Common myeloid progenitor, CD34-positive (primary cell): Measurements from ENCODE around the gene MRPS10.
"Not testable (repeated sequence)": the region's sequence is repeated elsewhere in the genome, so short reads cannot be mapped to it uniquely, and the experiment has no call there.

Source experiments
- CTCF ChIA-PET: fragments of 350-600 bp; sonication (Branson Sonifier 250); formaldehyde crosslinking; loops from one replicate; lab custom pipeline; 2021; ENCODE audit warnings: antibody characterized with exemption; lab: Charles Lee
- POLR2A ChIA-PET: fragments of 350-600 bp; sonication (Branson Sonifier 250); formaldehyde crosslinking; loops from one replicate; lab custom pipeline; 2021; ENCODE audit warnings: antibody characterized with exemption; lab: Charles Lee
- DNase-seq, 3 donors: peaks; one replicate each; pipeline versions ENCODE4 v3.0.0 to v3.0.0-alpha.2; 2013
- H3K27ac ChIP-seq, 2 experiments: 1 replicate in 1 of 2; 2 replicates in 1 of 2; pipeline ENCODE4 v1.7.0; 2013; ENCODE audit warnings: inconsistent platforms in 2 of 2, low read length in 2 of 2, mild to moderate bottlenecking in 2 of 2, low read depth in 1 of 2, moderate library complexity in 1 of 2; ENCODE audit not compliant: severe bottlenecking in 2 of 2, insufficient read depth in 1 of 2, poor library complexity in 1 of 2
- H3K27me3 ChIP-seq, 5 experiments: replicated peaks in 2 of 5; 1 replicate in 3 of 5; 2 replicates in 2 of 5; pipeline versions ENCODE4 v1.6.1 to v1.7.0; 2013; ENCODE audit warnings: low read length in 4 of 5, mild to moderate bottlenecking in 2 of 5, moderate library complexity in 2 of 5, inconsistent platforms in 1 of 5; ENCODE audit not compliant: insufficient read depth in 5 of 5, control insufficient read depth in 4 of 5
- H3K36me3 ChIP-seq, 4 experiments: 1 replicate in 2 of 4; 2 replicates in 2 of 4; pipeline versions ENCODE4 v1.6.1 to v1.7.0; 2013; ENCODE audit warnings: low read length in 3 of 4, control low read depth in 1 of 4, mild to moderate bottlenecking in 1 of 4; ENCODE audit not compliant: control insufficient read depth in 4 of 4, insufficient read depth in 4 of 4
- H3K4me1 ChIP-seq, 4 experiments: 1 replicate in 3 of 4; 2 replicates in 1 of 4; pipeline versions ENCODE4 v1.6.1 to v1.7.1; 2013; ENCODE audit warnings: low read length in 3 of 4, mild to moderate bottlenecking in 3 of 4, control low read depth in 1 of 4, inconsistent platforms in 1 of 4, moderate library complexity in 1 of 4; ENCODE audit not compliant: control insufficient read depth in 4 of 4, insufficient read depth in 4 of 4; ENCODE audit errors: control extremely low read depth in 1 of 4
- H3K4me3 ChIP-seq, 7 experiments: 1 replicate in 4 of 7; 2 replicates in 3 of 7; pipeline versions ENCODE4 v1.5.1 to v1.7.0; 2013; ENCODE audit warnings: mild to moderate bottlenecking in 7 of 7, low read length in 6 of 7, moderate library complexity in 6 of 7, inconsistent platforms in 2 of 7, low read depth in 2 of 7, control low read depth in 1 of 7; ENCODE audit not compliant: insufficient read depth in 4 of 7, control insufficient read depth in 1 of 7; ENCODE audit errors: extremely low read depth in 1 of 7
- H3K9me3 ChIP-seq, 5 experiments: 1 replicate in 4 of 5; 2 replicates in 1 of 5; pipeline versions ENCODE4 v1.6.1 to v1.7.1; 2013; ENCODE audit warnings: low read length in 4 of 5, mild to moderate bottlenecking in 2 of 5, inconsistent platforms in 1 of 5, low read depth in 1 of 5, moderate library complexity in 1 of 5; ENCODE audit not compliant: control insufficient read depth in 4 of 5, insufficient read depth in 2 of 5; ENCODE audit errors: control extremely low read depth in 1 of 5
- WGBS: methylation state at CpG from one replicate; pipeline ENCODE4 v1.1.5; 2013; ENCODE audit not compliant: insufficient coverage; 5-methylcytosine and 5-hydroxymethylcytosine counted together

Gene MRPS10

DNA sequence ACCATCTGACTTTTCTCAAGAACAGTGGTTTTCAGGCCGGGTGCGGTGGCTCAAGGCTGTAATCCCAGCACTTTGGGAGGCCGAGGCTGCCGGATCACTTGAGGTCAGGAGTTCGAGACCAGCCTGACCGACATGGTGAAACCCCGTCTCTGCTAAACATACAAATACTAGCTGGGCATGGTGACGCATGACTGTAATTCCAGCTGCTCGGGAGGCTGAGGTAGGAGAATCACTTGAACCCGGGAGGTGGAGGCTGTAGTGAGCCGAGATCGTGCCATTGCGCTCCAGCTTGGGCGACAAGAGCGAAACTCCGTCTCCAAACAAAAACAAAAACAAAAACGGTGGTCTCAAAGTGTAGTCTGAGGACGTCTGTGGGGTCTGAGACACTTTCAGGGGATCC lies 1.2 kb downstream of the MRPS10 start:
- CTCF ChIA-PET = interaction anchor here (1.4 to 1.7 kb wide), 2 partner anchors 14 to 26 kb away, joined by 3 to 7 read pairs; no protein-coding TSS in a partner anchor
- 98% methylated on average over 17 of the region's 18 CpGs for WGBS
- H3K27me3 ChIP-seq, POLR2A ChIA-PET, H3K9me3 ChIP-seq, DNase-seq: not testable (repeated sequence)
- peaks cover 4 to 16% (median 8%) of the 10 kb centered on the region in 4 experiments for H3K4me1 ChIP-seq
- H3K4me3 ChIP-seq = peak overlapping the region in 5 of 7 experiments; percentile 90 to 100 (median 98)
- H3K27ac ChIP-seq = peak overlapping the region in 1 of 2 experiments; percentile 92
- peaks cover 3 to 26% (median 16%) of the 10 kb centered on the region in 4 experiments for H3K36me3 ChIP-seq

DNA sequence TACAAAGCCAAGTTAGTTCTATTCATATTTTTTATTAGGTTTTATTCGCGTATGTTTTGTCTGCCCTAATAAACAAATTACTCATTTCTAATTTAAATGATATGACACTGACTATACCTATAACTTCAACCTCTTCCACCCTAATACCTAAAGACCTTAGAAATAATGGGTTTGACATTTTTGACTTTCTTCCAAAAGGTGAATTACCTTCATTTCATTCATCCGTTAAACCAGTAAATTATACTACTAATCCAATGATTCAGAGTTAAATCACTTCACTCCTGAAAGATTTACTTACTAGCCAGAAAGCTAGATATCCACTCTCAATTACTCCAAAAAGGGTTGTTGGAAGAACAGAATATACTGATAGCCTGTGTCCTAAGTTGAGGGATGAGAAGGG lies 5.2 kb downstream of the MRPS10 start:
- no CpG with 5 or more reads among the region's 3 CpGs for WGBS
- ChIA-PET POLR2A (no interaction called here), CTCF (interaction anchor here (0.9 to 1.2 kb wide), 2 partner anchors 77 to 335 kb away, joined by 3 to 6 read pairs; no protein-coding TSS in a partner anchor)
- peaks cover 17 to 59% (median 38%) of the 10 kb centered on the region in 4 experiments for H3K36me3 ChIP-seq
- no peaks in the 10 kb centered on the region for H3K27me3 ChIP-seq
- H3K27ac ChIP-seq = no peak overlapping the region
- H3K4me3 ChIP-seq = no peak overlapping the region
- H3K9me3 ChIP-seq = no peaks in the 10 kb centered on the region
- no peak for DNase-seq
- H3K4me1 ChIP-seq = peaks cover 4 to 16% (median 8%) of the 10 kb centered on the region in 4 experiments

DNA sequence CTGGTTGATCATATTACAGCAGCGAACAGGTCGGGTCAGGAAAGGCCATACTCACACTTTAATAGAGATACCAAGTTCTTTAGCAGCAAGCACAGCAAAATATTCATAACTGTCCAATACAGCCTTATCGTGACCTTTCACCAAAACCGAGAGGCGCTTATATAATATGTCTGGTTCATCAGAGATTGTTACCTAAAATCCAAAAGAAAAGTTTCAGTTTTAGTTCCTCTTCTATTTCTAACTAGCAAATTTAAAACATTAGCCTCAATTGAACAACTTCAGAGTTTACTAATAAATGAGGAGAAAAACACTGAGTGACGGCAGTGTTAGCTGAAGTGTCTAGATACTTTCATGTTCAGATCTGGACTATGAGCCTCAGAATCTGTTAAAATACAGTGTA lies 5.9 kb downstream of the MRPS10 start:
- Histone ChIP-seq H3K9me3 (no peaks in the 10 kb centered on the region), H3K27me3 (no peaks in the 10 kb centered on the region), H3K4me3 (no peak overlapping the region), H3K27ac (no peak overlapping the region), H3K4me1 (peaks cover under 1 to 13% (median 5%) of the 10 kb centered on the region in 4 experiments), H3K36me3 (peaks cover 17 to 61% (median 38%) of the 10 kb centered on the region in 4 experiments)
- WGBS = 100% methylated on average over 1 of the region's 6 CpGs
- ChIA-PET POLR2A (no interaction called here), CTCF (no interaction called here)
- DNase-seq = no peak

DNA sequence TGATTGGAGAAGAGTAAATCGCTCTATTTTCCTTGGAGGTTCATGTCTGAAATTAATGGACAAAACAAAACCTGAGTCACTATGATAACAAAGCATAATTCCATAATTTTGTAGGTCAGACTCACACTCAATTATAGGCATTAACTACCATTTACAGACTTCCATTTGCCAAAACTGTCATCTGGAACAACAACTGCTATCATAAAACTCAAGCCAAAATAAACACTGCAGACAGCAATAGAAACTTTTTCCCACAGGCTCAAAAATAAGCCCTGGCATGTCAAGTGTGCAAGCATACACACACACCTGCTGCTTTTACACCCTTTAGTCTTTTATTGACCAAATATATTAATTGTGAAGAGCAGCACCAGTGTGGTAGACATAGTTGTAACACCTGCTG lies 7.1 kb downstream of the MRPS10 start:
- no peak for DNase-seq
- no CpG with 5 or more reads among the region's 1 CpG for WGBS
- Histone ChIP-seq H3K4me1 (peaks cover 0 to 4% (median 0%) of the 10 kb centered on the region in 4 experiments), H3K27ac (no peak overlapping the region), H3K27me3 (no peaks in the 10 kb centered on the region), H3K4me3 (no peak overlapping the region), H3K9me3 (no peaks in the 10 kb centered on the region), H3K36me3 (peaks cover 17 to 70% (median 40%) of the 10 kb centered on the region in 4 experiments)
- POLR2A ChIA-PET = no interaction called here
- CTCF ChIA-PET = no interaction called here

DNA sequence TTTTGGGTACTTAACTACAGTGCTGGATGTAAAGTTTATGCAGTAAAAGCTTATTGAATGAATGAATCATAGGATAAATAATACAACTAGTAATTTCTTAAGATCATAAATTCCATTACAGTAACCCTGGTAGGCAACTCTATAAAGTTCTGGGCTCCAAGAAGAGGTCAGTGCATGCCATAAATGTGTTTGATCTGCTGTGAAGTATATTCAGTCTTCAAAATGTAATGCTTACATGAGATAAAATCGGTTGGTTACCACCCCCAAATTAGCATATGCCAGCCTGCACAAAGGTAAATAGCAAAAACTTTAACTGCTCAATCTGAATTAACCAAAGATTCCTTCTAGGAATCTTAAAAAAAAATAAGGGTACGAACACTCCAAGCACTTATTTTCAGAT lies 10.1 kb downstream of the MRPS10 start:
- H3K4me3 ChIP-seq, H3K27me3 ChIP-seq, POLR2A ChIA-PET, H3K4me1 ChIP-seq, H3K9me3 ChIP-seq, DNase-seq, H3K27ac ChIP-seq, CTCF ChIA-PET: not testable (repeated sequence)
- WGBS = 100% methylated on average over 2 of the region's 2 CpGs
- H3K36me3 ChIP-seq = peaks cover 16 to 62% (median 37%) of the 10 kb centered on the region in 4 experiments

DNA sequence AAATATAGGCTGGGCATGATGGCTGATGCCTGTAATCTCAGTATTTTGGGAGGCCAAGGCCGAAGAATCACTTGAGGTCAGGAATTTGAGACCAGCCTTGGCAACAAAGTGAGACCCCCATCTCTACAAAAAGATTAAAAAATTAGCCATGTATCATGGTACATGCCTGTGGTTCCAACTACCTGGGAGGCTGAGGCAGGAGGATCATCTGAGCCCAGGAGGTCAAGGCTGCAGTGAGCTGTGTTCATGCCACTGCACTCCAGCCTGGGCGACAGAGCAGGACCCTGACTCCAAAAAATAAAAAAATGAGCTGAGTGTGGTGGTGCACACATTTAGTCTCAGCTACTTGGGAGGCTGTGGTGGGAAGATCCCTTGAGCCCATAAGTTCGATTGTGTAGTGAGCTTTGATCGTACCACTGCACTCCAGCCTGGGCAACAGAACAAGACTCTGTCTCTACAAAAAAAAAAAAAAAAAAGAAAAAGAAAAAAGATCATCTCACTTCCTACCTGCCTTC lies 12.8 kb downstream of the MRPS10 start:
- H3K27ac ChIP-seq = no peak overlapping the region
- no peaks in the 10 kb centered on the region for H3K9me3 ChIP-seq
- no peak for DNase-seq
- H3K36me3 ChIP-seq = peaks cover 9 to 40% (median 22%) of the 10 kb centered on the region in 4 experiments
- no peaks in the 10 kb centered on the region for H3K27me3 ChIP-seq
- ChIA-PET POLR2A (interaction anchor here (0.7 kb wide), 1 partner anchor 1681 kb away, joined by 6 read pairs; no protein-coding TSS in a partner anchor), CTCF (interaction anchor here (2.2 kb wide), 1 partner anchor 10 kb away, joined by 6 read pairs; no protein-coding TSS in a partner anchor)
- H3K4me1 ChIP-seq = no peaks in the 10 kb centered on the region
- H3K4me3 ChIP-seq = no peak overlapping the region
- 100% methylated on average over 1 of the region's 4 CpGs for WGBS

DNA sequence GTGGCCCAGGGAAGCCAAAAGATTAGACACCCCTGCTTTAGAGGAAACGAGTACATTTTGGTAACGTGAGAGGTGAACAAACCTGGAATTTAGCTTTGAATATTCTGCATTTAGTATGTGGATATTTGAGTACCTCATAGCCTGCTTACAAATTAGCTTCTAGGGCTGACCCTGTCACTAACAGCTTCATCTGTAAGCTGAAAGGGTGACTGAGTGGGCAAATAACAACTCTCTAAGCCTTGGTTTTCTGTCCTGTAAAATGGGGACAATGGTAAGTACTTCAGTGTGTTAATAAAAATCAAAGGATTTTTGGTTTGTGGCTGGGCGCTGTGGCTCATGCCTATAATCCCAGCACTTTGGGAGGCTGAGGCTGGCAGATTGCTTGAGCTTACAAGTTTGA lies 14.5 kb downstream of the MRPS10 start:
- H3K4me1 ChIP-seq = no peaks in the 10 kb centered on the region
- WGBS = 100% methylated on average over 3 of the region's 3 CpGs
- peaks cover 4 to 29% (median 12%) of the 10 kb centered on the region in 4 experiments for H3K36me3 ChIP-seq
- no peak for DNase-seq
- H3K27ac ChIP-seq = no peak overlapping the region
- ChIA-PET POLR2A (no interaction called here), CTCF (interaction anchor here (0.9 to 1.8 kb wide), 2 partner anchors 12 to 13 kb away, joined by 3 to 7 read pairs; no protein-coding TSS in a partner anchor)
- no peaks in the 10 kb centered on the region for H3K9me3 ChIP-seq
- no peak overlapping the region for H3K4me3 ChIP-seq
- H3K27me3 ChIP-seq = no peaks in the 10 kb centered on the region
